HFF-Myc (cell line): Measurements from ENCODE around the gene TBC1D23.

Experiments used
- DNase-seq: peaks from one replicate; pipeline ENCODE4 v3.0.0-alpha.2; 2011; ENCODE audit warnings: low read depth; ENCODE audit errors: extremely low read depth
- H3K4me3 ChIP-seq: replicated peaks from 2 replicates; pipeline ENCODE4 v1.5.1; 2011; ENCODE audit warnings: low read depth, mild to moderate bottlenecking, control low read depth, low read length
- TF ChIP-seq, protein P1 (sequence below): IDR thresholded peaks from 2 replicates; pipeline ENCODE4 v1.5.1; 2012; ENCODE audit warnings: mild to moderate bottlenecking, low read depth, low read length, control low read depth; ENCODE audit errors: missing control alignments

TBC1D23 gene

DNA sequence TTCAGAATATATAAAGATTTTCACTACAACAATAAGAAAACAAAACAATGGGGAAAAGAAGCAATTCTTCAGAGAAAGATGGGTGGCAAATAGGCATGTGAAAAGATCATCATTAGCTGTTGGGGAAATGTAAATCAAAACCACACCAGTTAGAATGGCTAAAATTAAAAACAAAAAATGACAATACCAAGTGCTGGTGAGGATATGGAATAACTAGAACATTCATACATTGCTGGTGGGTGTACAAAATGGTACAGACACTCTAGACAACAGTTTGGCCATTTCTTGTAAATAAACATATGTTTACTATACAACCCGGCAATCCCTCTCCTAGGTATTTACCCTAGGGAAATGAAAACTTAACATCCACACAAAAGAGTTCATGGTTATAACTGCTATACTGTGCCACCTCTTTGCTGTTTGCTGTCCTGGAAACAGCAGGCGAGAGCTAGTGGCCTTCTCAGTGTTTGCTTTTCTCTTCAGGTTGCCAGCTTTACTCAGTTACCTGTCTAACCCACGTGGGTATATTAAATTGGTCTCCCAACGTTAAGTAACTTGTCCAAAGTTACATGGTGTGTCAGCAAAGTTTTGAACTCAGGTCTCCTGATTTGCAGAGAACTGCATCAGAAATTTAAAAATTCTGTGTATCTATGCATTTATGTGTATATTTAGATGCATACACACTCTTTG is 69.2 kb downstream of the TBC1D23 start:
- no peak for DNase-seq
- TF ChIP-seq, protein P1, sequence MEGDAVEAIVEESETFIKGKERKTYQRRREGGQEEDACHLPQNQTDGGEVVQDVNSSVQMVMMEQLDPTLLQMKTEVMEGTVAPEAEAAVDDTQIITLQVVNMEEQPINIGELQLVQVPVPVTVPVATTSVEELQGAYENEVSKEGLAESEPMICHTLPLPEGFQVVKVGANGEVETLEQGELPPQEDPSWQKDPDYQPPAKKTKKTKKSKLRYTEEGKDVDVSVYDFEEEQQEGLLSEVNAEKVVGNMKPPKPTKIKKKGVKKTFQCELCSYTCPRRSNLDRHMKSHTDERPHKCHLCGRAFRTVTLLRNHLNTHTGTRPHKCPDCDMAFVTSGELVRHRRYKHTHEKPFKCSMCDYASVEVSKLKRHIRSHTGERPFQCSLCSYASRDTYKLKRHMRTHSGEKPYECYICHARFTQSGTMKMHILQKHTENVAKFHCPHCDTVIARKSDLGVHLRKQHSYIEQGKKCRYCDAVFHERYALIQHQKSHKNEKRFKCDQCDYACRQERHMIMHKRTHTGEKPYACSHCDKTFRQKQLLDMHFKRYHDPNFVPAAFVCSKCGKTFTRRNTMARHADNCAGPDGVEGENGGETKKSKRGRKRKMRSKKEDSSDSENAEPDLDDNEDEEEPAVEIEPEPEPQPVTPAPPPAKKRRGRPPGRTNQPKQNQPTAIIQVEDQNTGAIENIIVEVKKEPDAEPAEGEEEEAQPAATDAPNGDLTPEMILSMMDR: no peak
- no peak overlapping the region for H3K4me3 ChIP-seq

DNA sequence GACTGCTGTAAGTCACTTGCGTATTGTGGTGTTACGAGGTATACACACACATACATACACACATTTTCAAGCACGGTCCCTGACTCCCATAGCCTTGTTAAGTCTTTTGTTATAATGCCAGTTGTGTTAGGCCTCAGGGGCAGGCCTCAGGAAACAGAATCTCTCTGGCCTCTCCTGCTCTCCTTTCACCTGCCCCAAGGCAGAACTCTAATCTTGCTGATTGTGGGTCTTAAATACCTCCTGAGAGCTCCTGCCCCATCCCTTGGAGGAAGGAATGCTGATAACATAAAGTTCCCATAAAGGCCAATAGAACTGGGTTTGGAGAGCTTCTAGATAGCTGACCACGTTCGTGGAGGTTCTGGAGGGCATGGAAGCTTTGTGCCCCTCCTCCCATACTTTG is 69.9 kb downstream of the TBC1D23 start:
- no peak overlapping the region for H3K4me3 ChIP-seq
- no peak for DNase-seq
- TF ChIP-seq, protein P1: no peak

DNA sequence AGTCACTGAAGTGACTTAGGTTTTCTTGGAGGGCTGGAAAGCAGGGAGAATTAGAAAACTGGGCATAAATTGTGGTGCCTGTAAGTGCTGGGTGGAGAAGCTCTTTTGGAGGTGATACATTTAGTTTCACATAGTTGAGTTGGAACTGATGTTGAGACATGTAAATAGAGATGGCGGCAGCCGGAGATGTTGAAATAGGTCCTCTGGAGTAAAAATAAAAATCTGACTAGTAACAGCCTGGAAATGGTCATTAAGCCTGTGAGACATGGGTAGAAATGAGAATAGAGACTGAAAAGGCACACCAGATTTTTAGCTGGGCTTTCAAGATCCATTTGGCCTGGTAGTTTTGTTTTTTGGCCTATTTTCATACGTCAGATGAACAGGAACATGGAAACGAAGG is 70.9 kb downstream of the TBC1D23 start:
- DNase-seq: no peak
- TF ChIP-seq, protein P1: no peak
- H3K4me3 ChIP-seq: no peak overlapping the region

DNA sequence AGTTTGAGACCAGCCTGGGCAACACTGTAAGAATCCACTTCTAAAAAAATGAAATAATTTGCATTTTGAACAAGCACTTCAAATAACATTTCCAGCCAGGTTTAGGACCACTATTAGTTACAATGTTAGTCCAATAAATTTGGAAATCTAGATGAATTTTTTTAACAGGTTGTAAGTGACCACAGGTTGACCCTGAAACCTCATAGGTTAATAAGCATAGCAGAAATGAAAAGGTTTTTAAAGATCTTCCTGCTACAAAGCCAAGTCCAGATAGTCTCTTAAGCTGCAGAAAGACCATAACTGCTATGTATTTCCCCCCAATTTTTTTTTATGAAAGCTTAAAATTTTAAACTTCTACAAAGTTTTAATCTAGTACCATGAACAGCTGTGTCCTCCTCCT is 72.3 kb downstream of the TBC1D23 start:
- DNase-seq: no peak
- TF ChIP-seq, protein P1: no peak
- H3K4me3 ChIP-seq: no peak overlapping the region

DNA sequence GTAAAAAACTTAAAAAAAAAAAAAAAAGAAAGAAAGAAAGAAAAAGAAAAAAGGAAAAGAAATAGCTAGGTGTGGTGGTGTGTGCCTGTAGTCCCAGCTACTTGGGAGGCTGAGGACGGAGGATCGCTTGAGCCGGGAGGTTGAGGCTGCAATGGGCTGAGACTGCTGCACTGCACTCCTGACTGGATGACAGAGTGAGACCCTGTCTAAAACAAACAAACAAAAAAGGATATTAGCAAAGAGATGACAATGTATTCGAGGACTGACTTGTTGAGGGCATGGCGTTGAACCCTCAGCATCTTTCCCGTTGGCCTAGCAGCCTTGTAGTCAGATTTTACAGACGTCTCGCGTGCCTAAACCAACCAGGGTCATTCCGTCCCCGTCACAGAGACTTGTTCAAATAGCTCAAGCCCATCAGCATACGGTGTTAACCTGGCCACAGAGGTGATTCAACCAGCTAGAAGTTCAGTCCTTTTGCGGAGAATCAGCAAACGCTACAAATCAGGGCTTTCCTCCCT is 73.2 kb downstream of the TBC1D23 start:
- H3K4me3 ChIP-seq: peak overlapping the region; percentile 66
- TF ChIP-seq, protein P1: no peak
- no peak for DNase-seq

DNA sequence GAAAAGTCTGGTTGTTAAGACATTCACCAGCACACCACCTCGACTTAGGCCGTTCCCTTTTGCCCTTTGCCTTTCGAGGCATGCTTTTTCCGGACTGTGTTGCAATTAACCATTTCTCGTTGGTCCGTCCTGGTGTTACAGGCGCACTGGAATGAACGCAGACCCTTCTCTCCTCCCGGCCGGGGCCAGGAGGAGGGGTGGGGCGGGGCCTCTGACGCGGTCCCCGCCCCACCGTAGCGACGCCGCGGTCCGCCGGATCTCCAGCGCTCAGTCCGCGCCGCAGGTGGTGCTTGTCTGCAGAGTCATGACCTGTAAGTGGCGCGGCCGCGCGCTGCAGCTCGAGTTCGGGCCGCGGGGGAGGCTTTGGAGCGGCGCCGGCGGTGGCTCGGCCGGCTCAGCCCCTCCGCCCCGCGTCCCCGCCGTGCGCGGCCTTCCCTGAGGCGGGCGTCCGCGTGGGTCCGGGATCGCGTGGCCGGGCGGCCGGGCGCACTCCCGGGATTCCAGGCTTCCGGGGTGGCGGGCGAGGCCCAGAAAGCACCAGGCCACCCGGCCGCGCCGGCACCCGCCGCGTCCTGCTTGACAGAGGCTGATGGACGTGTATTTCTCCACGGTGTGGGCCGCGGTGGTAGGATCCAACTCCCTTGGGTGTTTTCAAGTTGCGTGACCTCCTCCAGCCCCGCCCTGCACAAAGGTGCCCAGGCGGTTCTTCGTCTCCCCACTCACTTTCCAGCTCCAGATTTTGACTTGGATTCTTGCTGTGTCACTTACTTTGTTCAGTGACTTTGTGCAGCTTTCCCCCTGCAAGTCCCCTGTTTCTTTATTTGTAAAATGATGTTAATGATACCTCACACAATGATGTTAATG is 73.9 kb downstream of the TBC1D23 start, which contains the start of gene NIT2:
NIT2 (plus strand) TSS at position 270 of the 864 bp plus-strand sequence; CDS start at position 305, 35 bp downstream.
- DNase-seq: peak; percentile 35
- H3K4me3 ChIP-seq: peak within 1 kb of the TSS; percentile 66
- TF ChIP-seq, protein P1: no peak
